MCF 10A (cell line): ENCODE results near the gene TBC1D10B. TPM values are rescaled to one million over a fixed set of nuclear protein-coding genes. Genes with fewer than 3 reads are reported as not detected.
A peak's percentile ranks its signal among the peaks of the same experiment; 100 is the strongest.

Experiments used
- BruUV-seq: library from RNA; stranded (reverse); fragments of 400-500 nt; replicated peaks from 2 replicates; lab custom pipeline; 2021; lab: Mats Ljungman, UMichigan
- CTCF ChIA-PET: fragments of 300-600 bp; sonication (Branson Sonifier 250); formaldehyde crosslinking; extraction: SDS; loops from one replicate; lab custom pipeline; 2021; ENCODE audit warnings: antibody characterized with exemption, inconsistent platforms; lab: Yijun Ruan, JAX
- POLR2A ChIA-PET: fragments of 300-600, 350-650 bp; sonication (Branson Sonifier 250); formaldehyde crosslinking; extraction: SDS; loops from one replicate; lab custom pipeline; 2020; ENCODE audit warnings: antibody characterized with exemption, inconsistent platforms; lab: Yijun Ruan, JAX
- DNase-seq: peaks from one replicate; pipeline ENCODE4 v3.0.0-alpha.2; 2018; ENCODE audit not compliant: unreplicated experiment
- H3K27ac Mint-ChIP-seq: one replicate; pipeline ENCODE4 v1.8.0; 2022; ENCODE audit warnings: mild to moderate bottlenecking, low read depth, mixed read lengths; ENCODE audit not compliant: unreplicated experiment
- H3K27me3 Mint-ChIP-seq: one replicate; pipeline ENCODE4 v1.8.0; 2022; ENCODE audit warnings: mixed read lengths; ENCODE audit not compliant: insufficient read depth, unreplicated experiment
- H3K36me3 Mint-ChIP-seq: one replicate; pipeline ENCODE4 v1.8.0; 2022; ENCODE audit warnings: mild to moderate bottlenecking, moderate library complexity, mixed read lengths; ENCODE audit not compliant: insufficient read depth, unreplicated experiment
- H3K4me1 Mint-ChIP-seq: one replicate; pipeline ENCODE4 v1.8.0; 2022; ENCODE audit warnings: mixed read lengths; ENCODE audit not compliant: insufficient read depth, unreplicated experiment
- H3K4me3 Mint-ChIP-seq: one replicate; pipeline ENCODE4 v1.8.0; 2022; ENCODE audit warnings: mild to moderate bottlenecking, moderate library complexity, mixed read lengths; ENCODE audit not compliant: unreplicated experiment
- H3K9me3 Mint-ChIP-seq: one replicate; pipeline ENCODE4 v1.8.0; 2022; ENCODE audit warnings: mixed read lengths; ENCODE audit not compliant: unreplicated experiment
- intact Hi-C: fragments of 100-400 bp; cut with micrococcal nuclease; formaldehyde crosslinking; loops from 2 replicates; pipeline ENCODE4 v1.14.1; 2022
- total RNA-seq: library from RNA; stranded (reverse); gene quantifications from 2 replicates; pipeline ENCODE4 v1.2.3, GENCODE V29; 2022
- TF ChIP-seq, protein P1 (sequence below): fragments of 200-600 bp; IDR thresholded peaks from one replicate; pipeline ENCODE4 v1.8.0; 2022; ENCODE audit warnings: antibody characterized with exemption, mild to moderate bottlenecking; ENCODE audit not compliant: unreplicated experiment

TBC1D10B gene
- total RNA-seq, 1 experiment from 2014 or later = 48.0 TPM

- no peak for DNase-seq
- Mint-ChIP-seq H3K27ac (peak overlapping the region; percentile 72), H3K36me3 (peaks cover 25% of the 10 kb centered on the region), H3K9me3 (no peaks in the 10 kb centered on the region), H3K4me3 (peak overlapping the region; percentile 78), H3K4me1 (peaks cover 51% of the 10 kb centered on the region), H3K27me3 (no peaks in the 10 kb centered on the region)
- ChIA-PET POLR2A (interaction anchor here (0.6 to 9.6 kb wide), 5 partner anchors 11 to 242 kb away, joined by 3 to 132 read pairs (median 6); partner anchors contain the start of gene CD2BP2), CTCF (interaction anchor here (1.0 to 1.3 kb wide), 2 partner anchors 15 to 42 kb away, joined by 3 to 5 read pairs; partner anchors contain the start of gene SEPTIN1)
- BruUV-seq = no TSS peak
- intact Hi-C loops = loop anchor here (2.0 kb wide), 1 partner anchor 41 kb away; no protein-coding TSS in a partner anchor
- TF ChIP-seq, protein P1, sequence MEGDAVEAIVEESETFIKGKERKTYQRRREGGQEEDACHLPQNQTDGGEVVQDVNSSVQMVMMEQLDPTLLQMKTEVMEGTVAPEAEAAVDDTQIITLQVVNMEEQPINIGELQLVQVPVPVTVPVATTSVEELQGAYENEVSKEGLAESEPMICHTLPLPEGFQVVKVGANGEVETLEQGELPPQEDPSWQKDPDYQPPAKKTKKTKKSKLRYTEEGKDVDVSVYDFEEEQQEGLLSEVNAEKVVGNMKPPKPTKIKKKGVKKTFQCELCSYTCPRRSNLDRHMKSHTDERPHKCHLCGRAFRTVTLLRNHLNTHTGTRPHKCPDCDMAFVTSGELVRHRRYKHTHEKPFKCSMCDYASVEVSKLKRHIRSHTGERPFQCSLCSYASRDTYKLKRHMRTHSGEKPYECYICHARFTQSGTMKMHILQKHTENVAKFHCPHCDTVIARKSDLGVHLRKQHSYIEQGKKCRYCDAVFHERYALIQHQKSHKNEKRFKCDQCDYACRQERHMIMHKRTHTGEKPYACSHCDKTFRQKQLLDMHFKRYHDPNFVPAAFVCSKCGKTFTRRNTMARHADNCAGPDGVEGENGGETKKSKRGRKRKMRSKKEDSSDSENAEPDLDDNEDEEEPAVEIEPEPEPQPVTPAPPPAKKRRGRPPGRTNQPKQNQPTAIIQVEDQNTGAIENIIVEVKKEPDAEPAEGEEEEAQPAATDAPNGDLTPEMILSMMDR = no peak
Observed at GRCh38 chr16:30367349-30368009, 2.8 kb downstream of the TBC1D10B start.

- Mint-ChIP-seq H3K9me3 (no peaks in the 10 kb centered on the region), H3K27me3 (no peaks in the 10 kb centered on the region), H3K4me1 (peaks cover 44% of the 10 kb centered on the region), H3K36me3 (peaks cover 29% of the 10 kb centered on the region), H3K27ac (peak overlapping the region; percentile 72), H3K4me3 (peak overlapping the region; percentile 78)
- DNase-seq = no peak
- intact Hi-C loops = no loop called here
- ChIA-PET CTCF (interaction anchor here (0.7 to 1.3 kb wide), 4 partner anchors 12 to 43 kb away, joined by 3 to 5 read pairs (median 4); partner anchors contain the start of gene SEPTIN1), POLR2A (interaction anchor here (0.6 to 9.6 kb wide), 6 partner anchors 10 to 1030 kb away, joined by 3 to 132 read pairs (median 4); partner anchors contain the start of gene CD2BP2)
- TF ChIP-seq, protein P1 = no peak
- BruUV-seq = no TSS peak
Observed at GRCh38 chr16:30366511-30366910, 3.8 kb downstream of the TBC1D10B start.

DNA sequence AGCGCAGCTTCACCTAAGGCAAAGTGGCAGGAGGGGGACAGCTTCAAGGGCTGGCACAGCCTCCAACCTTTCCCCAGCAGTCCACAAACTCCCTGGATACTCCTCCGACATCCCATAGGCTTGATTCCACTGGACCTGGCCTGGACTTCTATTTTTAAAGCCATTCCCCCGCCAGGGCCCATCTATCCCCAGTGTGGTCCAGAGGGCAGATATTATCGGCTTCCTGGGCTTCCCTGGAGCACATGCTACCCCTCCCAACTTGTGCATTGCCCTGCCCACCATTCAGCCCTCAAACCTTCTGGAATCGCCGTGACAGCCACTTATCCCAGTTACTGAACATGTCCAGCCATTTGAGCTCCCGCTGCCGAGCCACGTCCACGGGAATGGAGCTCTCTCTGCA is 5.1 kb downstream of the TBC1D10B start:
- H3K27me3 Mint-ChIP-seq = no peaks in the 10 kb centered on the region
- peaks cover 39% of the 10 kb centered on the region for H3K36me3 Mint-ChIP-seq
- intact Hi-C loops = no loop called here
- H3K9me3 Mint-ChIP-seq = no peaks in the 10 kb centered on the region
- POLR2A ChIA-PET = interaction anchor here (1.1 to 9.6 kb wide), 2 partner anchors 8 to 13 kb away, joined by 7 to 132 read pairs; partner anchors contain the start of gene CD2BP2
- H3K27ac Mint-ChIP-seq = no peak overlapping the region
- TF ChIP-seq, protein P1 = no peak
- H3K4me3 Mint-ChIP-seq = no peak overlapping the region
- DNase-seq = no peak
- no TSS peak for BruUV-seq
- peaks cover 38% of the 10 kb centered on the region for H3K4me1 Mint-ChIP-seq
- CTCF ChIA-PET = interaction anchor here (0.7 to 1.3 kb wide), 5 partner anchors 8 to 278 kb away, joined by 3 to 5 read pairs (median 3); partner anchors contain the start of gene CD2BP2

GRCh38 chr16:30361180-30361579 is 9.1 kb downstream of the TBC1D10B start:
- TF ChIP-seq, protein P1 = no peak
- Mint-ChIP-seq H3K36me3 (peaks cover 54% of the 10 kb centered on the region), H3K4me1 (peaks cover 16% of the 10 kb centered on the region), H3K27me3 (no peaks in the 10 kb centered on the region), H3K27ac (no peak overlapping the region), H3K9me3 (no peaks in the 10 kb centered on the region), H3K4me3 (no peak overlapping the region)
- ChIA-PET POLR2A (no interaction called here), CTCF (interaction anchor here (0.6 to 1.1 kb wide), 2 partner anchors 11 to 269 kb away, joined by 4 to 5 read pairs; partner anchors contain the start of gene TBX6)
- no peak for DNase-seq
- intact Hi-C loops = no loop called here
- BruUV-seq = no TSS peak
